AG09319 (cell line): ENCODE results near the gene CEP70.
"Not testable (repeated sequence)": the region's sequence is repeated elsewhere in the genome, so short reads cannot be mapped to it uniquely, and the experiment has no call there.

Experiments used
- DNase-seq: peaks from one replicate; pipeline ENCODE4 v3.0.0-alpha.2; 2010; ENCODE audit warnings: low read depth; ENCODE audit errors: extremely low read depth
- TF ChIP-seq, protein P1 (sequence below): IDR thresholded peaks from 2 replicates; pipeline ENCODE4 v1.5.1; 2011; ENCODE audit warnings: low read depth, mild to moderate bottlenecking, inconsistent platforms, low read length, moderate library complexity

Gene CEP70

DNA sequence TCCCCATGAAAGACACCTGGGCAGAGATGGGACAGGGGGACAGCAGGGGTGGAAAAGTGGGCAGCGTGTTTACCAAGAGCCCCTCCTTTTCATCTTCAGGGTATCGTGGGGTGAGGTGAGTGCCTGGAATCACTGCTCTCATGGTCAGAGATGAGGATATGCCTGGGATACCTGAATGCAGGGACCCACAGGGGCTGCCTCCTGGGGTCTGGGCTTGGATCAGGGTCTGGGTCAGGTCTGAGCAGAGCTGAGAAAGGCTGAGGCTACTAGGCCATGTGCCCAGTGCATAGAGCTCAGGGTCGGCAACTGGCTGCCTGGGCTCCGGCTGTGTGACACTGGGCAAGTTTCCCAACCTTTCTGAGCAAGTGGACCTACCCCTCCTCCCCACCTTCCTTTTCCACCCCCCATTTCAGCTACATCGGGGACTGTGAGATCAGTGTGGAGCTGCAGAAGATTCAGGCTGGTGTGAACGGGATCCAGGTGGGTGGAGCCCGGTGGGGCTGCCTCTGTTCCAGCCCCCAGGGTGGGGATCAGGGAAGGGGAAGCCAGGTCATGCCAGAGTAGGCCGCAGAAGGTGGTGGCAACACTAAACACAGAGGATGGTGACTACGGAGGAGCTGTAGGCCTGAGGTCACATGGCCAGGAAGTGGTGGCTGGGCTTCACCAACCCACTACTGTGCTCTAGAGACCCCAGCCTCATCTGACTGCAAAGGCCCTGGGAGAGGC is 135.1 kb downstream of the CEP70 start:
- TF ChIP-seq, protein P1, sequence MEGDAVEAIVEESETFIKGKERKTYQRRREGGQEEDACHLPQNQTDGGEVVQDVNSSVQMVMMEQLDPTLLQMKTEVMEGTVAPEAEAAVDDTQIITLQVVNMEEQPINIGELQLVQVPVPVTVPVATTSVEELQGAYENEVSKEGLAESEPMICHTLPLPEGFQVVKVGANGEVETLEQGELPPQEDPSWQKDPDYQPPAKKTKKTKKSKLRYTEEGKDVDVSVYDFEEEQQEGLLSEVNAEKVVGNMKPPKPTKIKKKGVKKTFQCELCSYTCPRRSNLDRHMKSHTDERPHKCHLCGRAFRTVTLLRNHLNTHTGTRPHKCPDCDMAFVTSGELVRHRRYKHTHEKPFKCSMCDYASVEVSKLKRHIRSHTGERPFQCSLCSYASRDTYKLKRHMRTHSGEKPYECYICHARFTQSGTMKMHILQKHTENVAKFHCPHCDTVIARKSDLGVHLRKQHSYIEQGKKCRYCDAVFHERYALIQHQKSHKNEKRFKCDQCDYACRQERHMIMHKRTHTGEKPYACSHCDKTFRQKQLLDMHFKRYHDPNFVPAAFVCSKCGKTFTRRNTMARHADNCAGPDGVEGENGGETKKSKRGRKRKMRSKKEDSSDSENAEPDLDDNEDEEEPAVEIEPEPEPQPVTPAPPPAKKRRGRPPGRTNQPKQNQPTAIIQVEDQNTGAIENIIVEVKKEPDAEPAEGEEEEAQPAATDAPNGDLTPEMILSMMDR, result no peak
- DNase-seq, result no peak

DNA sequence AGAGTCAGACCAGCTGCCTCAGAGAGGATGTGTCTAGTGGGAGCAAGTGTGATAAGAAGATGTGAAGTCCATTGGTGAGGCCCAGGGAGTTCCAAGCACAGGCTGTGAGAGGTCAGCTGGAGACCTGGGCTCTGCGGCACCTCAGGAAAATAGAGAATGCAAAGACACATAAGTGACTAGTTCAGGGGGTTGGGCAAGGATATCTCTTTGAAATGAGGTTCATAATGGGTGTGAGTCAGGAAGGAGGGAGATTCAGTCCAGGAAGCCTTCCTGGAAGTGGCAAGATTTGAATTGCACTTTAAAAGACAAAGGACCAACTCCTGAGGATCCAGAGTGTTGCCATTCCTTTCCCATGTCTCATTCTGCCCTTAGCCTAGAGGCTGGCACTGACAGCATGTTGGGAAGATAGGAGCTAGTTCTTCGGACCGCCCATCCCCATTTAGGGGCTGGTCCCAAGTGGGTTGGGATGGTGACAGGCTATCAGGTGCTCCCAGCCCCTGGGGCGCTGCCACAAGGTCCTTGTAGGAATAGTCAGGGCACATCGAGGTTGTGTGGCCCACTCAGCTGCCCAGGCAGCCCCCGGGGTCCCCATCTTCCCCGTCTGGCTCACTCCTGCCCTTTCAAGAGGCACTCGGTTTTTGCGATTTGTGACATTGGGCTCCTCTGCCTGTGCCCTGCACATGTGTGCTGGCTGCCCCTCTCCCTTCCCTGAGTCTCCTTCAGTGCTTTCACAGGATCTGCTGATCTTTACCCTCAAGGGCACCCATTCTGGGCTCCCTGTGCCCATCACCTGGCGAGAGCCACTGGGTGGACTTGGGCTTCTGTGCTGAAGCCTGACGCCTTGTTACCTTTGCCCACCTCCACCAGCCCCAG is 136.0 kb downstream of the CEP70 start:
- no peak for DNase-seq
- TF ChIP-seq, protein P1, result no peak

DNA sequence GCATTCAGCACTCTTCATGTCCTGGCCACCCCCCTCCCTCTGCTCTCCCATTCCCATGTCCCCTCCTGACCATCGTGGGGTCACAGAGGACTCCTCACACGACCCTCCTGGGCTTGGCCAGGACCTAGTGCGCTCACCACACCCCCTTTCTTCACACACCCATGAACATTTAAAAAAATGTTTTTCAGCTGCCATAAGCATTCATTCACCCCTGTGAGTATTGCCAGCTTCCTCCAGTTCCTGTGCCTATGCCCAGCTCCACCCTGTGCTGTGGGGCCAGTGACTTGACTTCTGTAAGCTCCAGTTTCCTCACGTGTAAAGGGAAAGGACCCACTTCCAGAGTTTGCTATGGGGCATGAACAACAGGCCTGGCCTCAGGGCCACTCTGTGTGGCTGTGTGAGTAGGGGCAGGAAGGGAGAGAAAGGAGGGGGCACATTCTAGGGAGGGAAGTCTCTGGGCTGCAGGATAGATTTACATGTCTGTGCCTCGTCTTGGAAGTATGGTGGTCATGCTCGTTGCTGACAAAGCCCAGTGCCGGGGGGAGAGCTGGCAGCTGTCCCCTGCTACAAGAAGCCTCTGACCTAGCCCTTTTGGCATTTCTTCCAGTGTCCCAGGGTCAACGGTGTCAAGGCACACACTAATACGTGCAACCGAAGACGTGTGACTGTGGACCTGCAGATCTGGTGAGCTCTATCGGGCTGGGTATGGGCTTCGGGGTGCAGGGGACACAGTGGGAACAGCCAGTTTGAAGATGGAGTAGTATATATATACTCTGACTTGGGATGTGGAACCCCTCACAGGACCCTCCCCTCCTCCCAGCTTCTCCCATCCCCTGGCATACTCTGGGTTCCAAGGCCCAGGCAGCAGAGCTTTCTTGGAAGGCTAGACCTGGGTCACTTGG is 136.8 kb downstream of the CEP70 start:
- TF ChIP-seq, protein P1, result no peak
- DNase-seq, result no peak

DNA sequence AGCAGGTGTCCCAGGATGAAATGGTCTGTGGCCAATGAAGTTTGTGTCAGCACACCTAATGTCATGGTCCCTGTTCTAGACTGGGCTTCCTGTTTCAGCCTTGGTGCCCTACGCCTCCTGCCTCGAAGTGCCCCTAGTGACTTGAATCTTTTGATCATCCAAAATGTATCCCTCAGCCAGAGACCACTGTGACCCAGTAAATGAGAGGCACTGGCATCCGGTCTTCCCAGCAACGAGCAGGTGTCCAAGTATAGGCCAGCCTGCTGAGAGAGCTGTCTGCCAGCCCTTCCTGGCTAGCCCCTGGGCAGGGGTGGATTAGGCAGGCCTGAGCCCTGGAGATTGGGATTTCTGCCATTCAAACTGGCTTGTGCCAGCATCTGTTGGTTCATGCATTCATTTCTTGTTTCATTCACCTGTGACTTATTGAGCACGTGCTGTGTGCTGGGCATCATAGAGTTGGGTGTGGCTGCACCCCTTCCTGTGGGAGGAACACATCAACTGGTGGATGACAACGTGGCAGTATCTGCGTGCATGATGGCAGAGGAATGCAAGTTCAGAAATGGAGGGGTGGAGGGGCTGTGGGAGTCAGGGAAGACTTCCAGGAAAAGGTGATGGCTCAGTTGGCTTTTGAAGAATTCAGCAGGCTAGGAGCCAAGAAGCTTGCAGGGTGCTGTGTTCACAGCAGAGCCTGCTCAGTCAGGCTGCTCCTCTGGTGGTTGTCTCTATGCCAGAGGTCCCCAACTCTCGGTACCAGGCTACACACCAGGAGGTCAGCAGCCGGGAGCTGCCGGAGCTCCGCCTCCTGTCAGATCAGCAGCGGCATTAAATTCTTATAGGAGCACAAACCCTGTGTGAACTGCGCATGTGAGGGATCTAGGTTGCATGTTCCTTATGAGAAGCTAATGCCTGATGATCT is 138.0 kb downstream of the CEP70 start:
- no peak for DNase-seq
- TF ChIP-seq, protein P1, result no peak

DNA sequence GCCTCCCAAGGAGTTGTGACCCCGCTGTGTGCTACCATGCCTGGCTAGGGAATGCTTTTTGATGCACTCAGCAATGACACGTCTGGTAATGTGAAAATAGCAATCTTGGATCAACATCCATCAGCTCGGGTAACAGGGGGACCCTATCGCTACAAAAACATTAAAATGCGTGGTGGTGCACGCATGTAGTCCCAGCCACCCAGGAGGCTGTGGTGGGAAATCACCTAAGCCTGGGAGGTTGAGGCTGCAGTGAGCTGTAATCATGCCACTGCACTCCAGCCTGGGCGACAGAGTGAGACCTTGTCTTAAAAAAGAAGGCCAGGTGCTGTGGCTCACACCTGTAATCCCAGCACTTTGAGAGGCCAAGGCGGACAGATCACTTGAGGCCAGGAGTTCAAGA is 140.1 kb downstream of the CEP70 start:
- not testable (repeated sequence) for DNase-seq

DNA sequence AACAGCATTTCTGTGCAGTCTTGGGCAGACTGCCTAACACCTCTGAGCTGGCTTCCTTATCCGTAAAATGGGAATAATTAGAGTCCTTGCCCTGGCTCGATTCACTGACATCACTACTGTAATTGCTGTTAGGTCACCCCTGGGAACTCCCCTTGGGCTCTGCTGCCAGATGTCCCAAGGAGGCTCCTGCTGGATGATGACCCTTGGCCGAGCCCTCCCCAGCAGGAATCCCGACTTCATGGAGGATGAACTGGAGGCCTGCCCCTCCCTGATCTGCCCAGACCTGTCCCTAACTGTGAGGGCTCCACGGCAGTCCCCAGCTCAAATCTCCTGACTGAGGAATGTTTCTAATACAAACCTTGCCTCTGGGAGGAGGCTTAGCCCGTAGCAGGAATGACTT is 141.6 kb downstream of the CEP70 start:
- DNase-seq, result no peak
- TF ChIP-seq, protein P1, result no peak
